Superior temporal gyrus (tissue), 1 donor: ENCODE results near the gene C2orf72.

ENCODE experiments used
- DNase-seq: peaks from one replicate; pipeline ENCODE4 v3.0.0-alpha.2; 2016; ENCODE audit errors: extremely low spot score

Gene C2orf72

GRCh38 chr2:231069379-231070054 is 32.2 kb downstream of the C2orf72 start:
- DNase-seq = no peak

GRCh38 chr2:231084565-231084964 is 47.2 kb downstream of the C2orf72 start:
- DNase-seq = no peak

- no peak for DNase-seq
These were observed 51.4 kb downstream of the C2orf72 start for GRCh38 chr2:231088754-231089153.

GRCh38 chr2:231093933-231094332 is 56.6 kb downstream of the C2orf72 start:
- DNase-seq = no peak

- no peak for DNase-seq
These were observed 57.5 kb downstream of the C2orf72 start for GRCh38 chr2:231094736-231095346.
